Measurements from ENCODE around the gene KDM3A. TPM values are rescaled to one million over a fixed set of nuclear protein-coding genes. Genes with fewer than 3 reads are reported as not detected.

The KDM3A gene
- total RNA-seq, 1 experiment from 2014 or later, result 52.6 TPM

DNA sequence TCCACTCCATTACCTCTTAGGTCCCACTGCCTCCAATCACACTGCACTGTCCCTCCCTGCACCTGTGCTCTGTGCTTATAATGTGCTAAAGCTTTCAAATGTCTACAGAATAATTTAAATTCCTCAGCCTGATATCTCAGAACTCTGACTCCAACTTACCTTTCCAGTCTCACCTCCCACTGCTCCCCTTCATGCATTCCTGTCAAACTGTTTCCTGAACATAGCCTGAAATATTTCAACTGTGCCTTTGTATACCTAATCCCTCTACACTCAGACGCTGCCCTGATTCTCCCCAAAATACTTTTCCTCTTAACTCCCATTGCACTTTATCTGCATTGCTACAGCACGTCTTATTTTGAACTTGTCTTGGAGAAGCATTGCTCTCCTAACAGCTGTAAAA is 81.5 kb downstream of the KDM3A start:
- no peaks in the 10 kb centered on the region for H3K4me1 ChIP-seq (ENCODE audit: control insufficient read depth in 1 of 2, insufficient read depth in 2 of 2, low read length in 2 of 2)
- no peak overlapping the region for H2AFZ ChIP-seq (ENCODE audit: low read depth, low read length, poor library complexity, severe bottlenecking)
- ChIA-PET CTCF (no interaction called here), RAD21 (ENCODE audit: low non-redundant PET in 1 of 2, low total read pairs in 2 of 2, uncharacterized antibody in 2 of 2, unreplicated experiment in 2 of 2) (no interaction called here), POLR2A (no interaction called here)
- H3K27ac ChIP-seq (ENCODE audit: low read depth, low read length), result no peak overlapping the region
- H3K9me2 ChIP-seq (ENCODE audit: insufficient read depth), result no peaks in the 10 kb centered on the region
- TF ChIP-seq EZH2 (IDR thresholded peaks at IDR 0.05), result no peak
- no peak for TF ChIP-seq JUND (IDR thresholded peaks at IDR 0.05)
- no peak for TF ChIP-seq RAD21 (IDR thresholded peaks at IDR 0.05; ENCODE audit: low read depth)
- TF ChIP-seq, protein P1, sequence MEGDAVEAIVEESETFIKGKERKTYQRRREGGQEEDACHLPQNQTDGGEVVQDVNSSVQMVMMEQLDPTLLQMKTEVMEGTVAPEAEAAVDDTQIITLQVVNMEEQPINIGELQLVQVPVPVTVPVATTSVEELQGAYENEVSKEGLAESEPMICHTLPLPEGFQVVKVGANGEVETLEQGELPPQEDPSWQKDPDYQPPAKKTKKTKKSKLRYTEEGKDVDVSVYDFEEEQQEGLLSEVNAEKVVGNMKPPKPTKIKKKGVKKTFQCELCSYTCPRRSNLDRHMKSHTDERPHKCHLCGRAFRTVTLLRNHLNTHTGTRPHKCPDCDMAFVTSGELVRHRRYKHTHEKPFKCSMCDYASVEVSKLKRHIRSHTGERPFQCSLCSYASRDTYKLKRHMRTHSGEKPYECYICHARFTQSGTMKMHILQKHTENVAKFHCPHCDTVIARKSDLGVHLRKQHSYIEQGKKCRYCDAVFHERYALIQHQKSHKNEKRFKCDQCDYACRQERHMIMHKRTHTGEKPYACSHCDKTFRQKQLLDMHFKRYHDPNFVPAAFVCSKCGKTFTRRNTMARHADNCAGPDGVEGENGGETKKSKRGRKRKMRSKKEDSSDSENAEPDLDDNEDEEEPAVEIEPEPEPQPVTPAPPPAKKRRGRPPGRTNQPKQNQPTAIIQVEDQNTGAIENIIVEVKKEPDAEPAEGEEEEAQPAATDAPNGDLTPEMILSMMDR (IDR thresholded peaks at IDR 0.05 in 2 of 3, conservative IDR thresholded peaks at IDR 0.05 in 1 of 3; ENCODE audit: borderline replicate concordance in 1 of 3, insufficient read depth in 1 of 3, low read depth in 2 of 3, low read length in 2 of 3), result no peak
- TF ChIP-seq CEBPB (IDR thresholded peaks at IDR 0.05; ENCODE audit: low read depth), result no peak
- TF ChIP-seq FOSL1 (IDR thresholded peaks at IDR 0.05; ENCODE audit: low read depth), result no peak
- no peak for TF ChIP-seq SRF (IDR thresholded peaks at IDR 0.05; ENCODE audit: low read depth)
- no peak for TF ChIP-seq SIN3A (IDR thresholded peaks at IDR 0.05; ENCODE audit: low read depth)
- TF ChIP-seq, protein P2, sequence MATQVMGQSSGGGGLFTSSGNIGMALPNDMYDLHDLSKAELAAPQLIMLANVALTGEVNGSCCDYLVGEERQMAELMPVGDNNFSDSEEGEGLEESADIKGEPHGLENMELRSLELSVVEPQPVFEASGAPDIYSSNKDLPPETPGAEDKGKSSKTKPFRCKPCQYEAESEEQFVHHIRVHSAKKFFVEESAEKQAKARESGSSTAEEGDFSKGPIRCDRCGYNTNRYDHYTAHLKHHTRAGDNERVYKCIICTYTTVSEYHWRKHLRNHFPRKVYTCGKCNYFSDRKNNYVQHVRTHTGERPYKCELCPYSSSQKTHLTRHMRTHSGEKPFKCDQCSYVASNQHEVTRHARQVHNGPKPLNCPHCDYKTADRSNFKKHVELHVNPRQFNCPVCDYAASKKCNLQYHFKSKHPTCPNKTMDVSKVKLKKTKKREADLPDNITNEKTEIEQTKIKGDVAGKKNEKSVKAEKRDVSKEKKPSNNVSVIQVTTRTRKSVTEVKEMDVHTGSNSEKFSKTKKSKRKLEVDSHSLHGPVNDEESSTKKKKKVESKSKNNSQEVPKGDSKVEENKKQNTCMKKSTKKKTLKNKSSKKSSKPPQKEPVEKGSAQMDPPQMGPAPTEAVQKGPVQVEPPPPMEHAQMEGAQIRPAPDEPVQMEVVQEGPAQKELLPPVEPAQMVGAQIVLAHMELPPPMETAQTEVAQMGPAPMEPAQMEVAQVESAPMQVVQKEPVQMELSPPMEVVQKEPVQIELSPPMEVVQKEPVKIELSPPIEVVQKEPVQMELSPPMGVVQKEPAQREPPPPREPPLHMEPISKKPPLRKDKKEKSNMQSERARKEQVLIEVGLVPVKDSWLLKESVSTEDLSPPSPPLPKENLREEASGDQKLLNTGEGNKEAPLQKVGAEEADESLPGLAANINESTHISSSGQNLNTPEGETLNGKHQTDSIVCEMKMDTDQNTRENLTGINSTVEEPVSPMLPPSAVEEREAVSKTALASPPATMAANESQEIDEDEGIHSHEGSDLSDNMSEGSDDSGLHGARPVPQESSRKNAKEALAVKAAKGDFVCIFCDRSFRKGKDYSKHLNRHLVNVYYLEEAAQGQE (IDR thresholded peaks at IDR 0.05; ENCODE audit: low read depth), result no peak
- no peak for TF ChIP-seq CBX3 (IDR thresholded peaks at IDR 0.05; ENCODE audit: low read depth)
- TF ChIP-seq SP1 (IDR thresholded peaks at IDR 0.05; ENCODE audit: low read depth), result no peak
- no peaks in the 10 kb centered on the region for H3K79me2 ChIP-seq (ENCODE audit: insufficient read depth, low read length)
- intact Hi-C loops (cut with micrococcal nuclease), result loop anchor here (10.0 kb wide), 1 partner anchor 172 kb away; no protein-coding TSS in a partner anchor
- no peak overlapping the region for H3K4me2 ChIP-seq (ENCODE audit: low read length)
- ATAC-seq, result no peak
- no peaks in the 10 kb centered on the region for H3K27me3 ChIP-seq (ENCODE audit: insufficient read depth, low read length)
- DNase-seq (ENCODE audit: low read depth, low spot score), result no peak
- H3K36me3 ChIP-seq (ENCODE audit: control insufficient read depth in 1 of 2, insufficient read depth in 2 of 2, low read length in 2 of 2), result no peaks in the 10 kb centered on the region
- no peak overlapping the region for H3K9ac ChIP-seq (ENCODE audit: low read length)
- BruUV-seq (replicated peaks), result no TSS peak
- no peaks in the 10 kb centered on the region for H4K20me1 ChIP-seq (ENCODE audit: insufficient read depth)
- H3K9me3 ChIP-seq (ENCODE audit: control insufficient read depth in 1 of 2, insufficient read depth in 1 of 2, low read depth in 1 of 2, low read length in 2 of 2), result peaks cover 0 to 5% of the 10 kb centered on the region in 2 experiments; a peak in 1 of 4 replicates
- H3K4me3 ChIP-seq (replicated peaks in 1 of 2; ENCODE audit: low read depth in 1 of 2, low read length in 2 of 2), result no peak overlapping the region
